Hepatocyte (in vitro differentiated cells): Measurements from ENCODE around the gene IQCN. TPM values are rescaled to one million over a fixed set of nuclear protein-coding genes. Genes with fewer than 3 reads are reported as not detected.

Experiments used
- DNase-seq: peaks from one replicate; pipeline ENCODE4 v3.0.0-alpha.2; 2016; ENCODE audit warnings: low spot score
- H2AFZ ChIP-seq: fragments of 200-600 bp; sonication (generic); 2 replicates; pipeline ENCODE4 v1.6.0; 2016; ENCODE audit warnings: antibody characterized with exemption, mild to moderate bottlenecking
- H3K27ac ChIP-seq: fragments of 200-600 bp; sonication (generic); 2 replicates; pipeline ENCODE4 v1.5.1; 2016; ENCODE audit warnings: mild to moderate bottlenecking
- H3K27me3 ChIP-seq: fragments of 200-600 bp; sonication (generic); 2 replicates; pipeline ENCODE4 v1.6.1; 2016
- H3K36me3 ChIP-seq: fragments of 200-600 bp; sonication (generic); replicated peaks from 2 replicates; pipeline ENCODE4 v1.5.1; 2016; ENCODE audit warnings: low read depth; ENCODE audit not compliant: insufficient read depth
- H3K4me1 ChIP-seq: fragments of 200-600 bp; sonication (generic); 2 replicates; pipeline ENCODE4 v1.5.1; 2016; ENCODE audit warnings: mild to moderate bottlenecking, moderate library complexity; ENCODE audit not compliant: insufficient read depth
- H3K4me2 ChIP-seq: fragments of 200-600 bp; sonication (generic); 2 replicates; pipeline ENCODE4 v1.6.0; 2016
- H3K4me3 ChIP-seq: fragments of 200-600 bp; sonication (generic); 2 replicates; pipeline ENCODE4 v1.5.1; 2016; ENCODE audit warnings: mild to moderate bottlenecking
- H3K79me2 ChIP-seq: fragments of 200-600 bp; sonication (generic); 2 replicates; pipeline ENCODE4 v1.6.0; 2017; ENCODE audit warnings: mild to moderate bottlenecking
- H3K9me2 ChIP-seq: fragments of 200-600 bp; sonication (generic); replicated peaks from 2 replicates; pipeline ENCODE4 v1.6.0; 2017; ENCODE audit warnings: mild to moderate bottlenecking; ENCODE audit not compliant: insufficient read depth
- H3K9me3 ChIP-seq: fragments of 200-600 bp; sonication (generic); 2 replicates; pipeline ENCODE4 v1.5.1; 2016; ENCODE audit warnings: low read depth, mild to moderate bottlenecking
- H4K20me1 ChIP-seq: fragments of 200-600 bp; sonication (generic); 2 replicates; pipeline ENCODE4 v1.6.0; 2016; ENCODE audit warnings: mild to moderate bottlenecking; ENCODE audit not compliant: insufficient read depth, poor library complexity, severe bottlenecking
- CTCF ChIP-seq: fragments of 200-600 bp; sonication (generic); IDR thresholded peaks from 2 replicates; pipeline ENCODE4 v1.5.1; 2016; ENCODE audit warnings: antibody characterized with exemption, mild to moderate bottlenecking; ENCODE audit not compliant: poor library complexity
- EZH2 ChIP-seq: fragments of 200-600 bp; sonication (generic); IDR thresholded peaks from 2 replicates; pipeline ENCODE4 v1.6.1; 2016; ENCODE audit warnings: antibody characterized with exemption, mild to moderate bottlenecking, borderline replicate concordance
- EZH2phosphoT487 ChIP-seq: fragments of 200-600 bp; sonication (generic); IDR thresholded peaks from one replicate; pipeline ENCODE4 v1.6.1; 2018; ENCODE audit warnings: antibody characterized with exemption, mild to moderate bottlenecking, low read depth, moderate library complexity; ENCODE audit not compliant: unreplicated experiment, severe bottlenecking
- WGBS: methylation state at CpG from one replicate; pipeline ENCODE4 v1.1.6; 2016; ENCODE audit warnings: low lambda C conversion rate; ENCODE audit errors: missing lambda C conversion rate; 5-methylcytosine and 5-hydroxymethylcytosine counted together
- polyA plus RNA-seq: library from polyadenylated mRNA; unstranded; fragments of >200 nt; fragmentation: Nextera tagmentation; extraction: Ambion mirVana; gene quantifications from 2 replicates; pipeline ENCODE4 v1.2.1, GENCODE V29; 2016
- total RNA-seq: library from RNA; depleted of rRNA; stranded (reverse); fragments of >200 nt; gene quantifications from 2 replicates; pipeline ENCODE4 v1.2.3, GENCODE V29; 2014

IQCN gene
- total and polyA plus RNA-seq, 2 experiments from 2014 or later, result 1.5 to 3.7 TPM

GRCh38 chr19:18254546-18255503 is 19.4 kb downstream of the IQCN start:
- no peaks in the 10 kb centered on the region for H3K79me2 ChIP-seq

DNA sequence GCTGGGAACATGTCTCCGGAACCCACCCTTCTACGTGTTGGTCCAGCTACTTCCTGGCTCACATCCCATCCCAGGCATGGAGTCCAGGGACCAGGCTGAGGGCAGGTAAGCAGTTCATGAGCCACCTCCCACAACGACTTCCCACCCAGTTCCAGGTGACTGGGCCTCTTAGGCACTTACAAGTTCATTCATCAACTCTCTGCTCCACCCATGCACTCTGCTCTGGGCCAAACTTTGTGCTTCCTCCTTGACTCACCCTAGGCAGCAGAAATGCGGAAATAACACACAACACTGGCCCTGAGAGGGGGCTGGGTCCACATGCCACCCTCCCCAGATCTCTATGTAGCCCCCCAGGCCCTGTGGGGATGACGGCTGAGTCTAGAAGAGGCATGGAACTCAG is 20.5 kb downstream of the IQCN start:
- DNase-seq, result no peak
- TF ChIP-seq EZH2, result no peak
- no peak for TF ChIP-seq EZH2phosphoT487
- TF ChIP-seq CTCF, result no peak
- no peaks in the 10 kb centered on the region for H3K79me2 ChIP-seq
- H4K20me1 ChIP-seq, result no peaks in the 10 kb centered on the region
- H3K9me2 ChIP-seq, result no peaks in the 10 kb centered on the region
- H3K9me3 ChIP-seq, result no peaks in the 10 kb centered on the region
- H3K4me3 ChIP-seq, result no peak overlapping the region
- no peak overlapping the region for H2AFZ ChIP-seq
- H3K36me3 ChIP-seq, result no peaks in the 10 kb centered on the region
- 62% methylated on average over 5 of the region's 5 CpGs for WGBS
- H3K27me3 ChIP-seq, result peaks cover 14% of the 10 kb centered on the region
- no peaks in the 10 kb centered on the region for H3K4me1 ChIP-seq
- H3K27ac ChIP-seq, result no peak overlapping the region
- H3K4me2 ChIP-seq, result no peak overlapping the region

More at GRCh38 chr19:18254546-18255503, 19.4 kb downstream of the IQCN start:
- Histone ChIP-seq H3K27ac (no peak overlapping the region), H3K9me2 (no peaks in the 10 kb centered on the region), H3K27me3 (peaks cover 14% of the 10 kb centered on the region), H3K4me2 (no peak overlapping the region), H3K4me3 (no peak overlapping the region), H3K36me3 (no peaks in the 10 kb centered on the region), H3K9me3 (no peaks in the 10 kb centered on the region), H3K4me1 (no peaks in the 10 kb centered on the region), H2AFZ (no peak overlapping the region), H4K20me1 (no peaks in the 10 kb centered on the region)
- TF ChIP-seq CTCF (peak; percentile 30), EZH2phosphoT487 (no peak)
- DNase-seq, result no peak
- 29% methylated on average over 24 of the region's 24 CpGs for WGBS

DNA sequence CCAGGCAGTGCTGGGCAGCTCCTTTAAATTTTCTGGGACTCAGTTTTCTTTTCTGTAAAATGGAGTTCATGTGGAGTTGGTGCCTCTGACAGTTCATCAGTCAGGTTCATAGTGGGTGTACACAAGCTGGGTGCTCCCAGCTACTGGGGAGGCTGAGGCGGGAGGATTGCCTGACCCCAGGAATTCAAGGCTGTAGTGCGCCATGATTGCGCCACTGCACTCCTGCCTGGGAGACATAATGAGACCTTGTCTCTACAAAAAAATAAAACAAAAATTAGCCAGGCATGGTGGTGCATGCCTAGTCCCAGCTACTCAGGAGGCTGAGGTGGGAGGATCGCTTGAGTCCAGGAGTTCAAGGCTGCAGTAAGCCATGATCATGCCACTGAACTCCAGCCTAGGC is 21.1 kb downstream of the IQCN start:
- Histone ChIP-seq H3K4me3 (no peak overlapping the region), H3K9me3 (no peaks in the 10 kb centered on the region), H3K36me3 (no peaks in the 10 kb centered on the region), H4K20me1 (no peaks in the 10 kb centered on the region), H2AFZ (no peak overlapping the region), H3K27ac (no peak overlapping the region), H3K9me2 (no peaks in the 10 kb centered on the region), H3K4me2 (no peak overlapping the region), H3K79me2 (no peaks in the 10 kb centered on the region), H3K27me3 (peaks cover 14% of the 10 kb centered on the region), H3K4me1 (peaks cover 1% of the 10 kb centered on the region)
- WGBS, result 91% methylated on average over 4 of the region's 4 CpGs
- no peak for DNase-seq
- TF ChIP-seq EZH2phosphoT487, result no peak
- TF ChIP-seq EZH2, result no peak
- no peak for TF ChIP-seq CTCF
